HepG2 (cell line): ENCODE data around the gene OBSL1. TPM values are rescaled to one million over a fixed set of nuclear protein-coding genes. Genes with fewer than 3 reads are reported as not detected.

Experiments used
- CSRNP1 ChIP-seq: sonication (generic); formaldehyde crosslinking; IDR thresholded peaks from 2 replicates; pipeline ENCODE4 v1.8.1; 2023; ENCODE audit warnings: mild to moderate bottlenecking, missing genetic modification reagents
- ESRRA ChIP-seq: sonication (generic); formaldehyde crosslinking; IDR thresholded peaks from 2 replicates; pipeline ENCODE4 v1.5.1; 2020; ENCODE audit warnings: mild to moderate bottlenecking, low read depth, missing genetic modification reagents
- GATAD2A ChIP-seq: IDR thresholded peaks from 2 replicates; pipeline ENCODE4 v1.6.1; 2016
- MTA1 ChIP-seq: sonication (generic); formaldehyde crosslinking; IDR thresholded peaks from 2 replicates; pipeline ENCODE4 v1.4.0; 2020; ENCODE audit warnings: missing genetic modification reagents, mild to moderate bottlenecking, borderline replicate concordance
- POLR2G ChIP-seq: fragments of 200-400 bp; formaldehyde crosslinking; IDR thresholded peaks from 2 replicates; pipeline ENCODE4 v1.6.1; 2018; ENCODE audit warnings: mild to moderate bottlenecking, low read depth, low read length, moderate library complexity
- YEATS4 ChIP-seq: sonication (generic); formaldehyde crosslinking; IDR thresholded peaks from 2 replicates; pipeline ENCODE4 v1.4.0; 2020; ENCODE audit warnings: missing genetic modification reagents, borderline replicate concordance
- ZNF282 ChIP-seq: fragments of 450-650 bp; IDR thresholded peaks from 2 replicates; pipeline ENCODE4 v1.6.1; 2018; ENCODE audit not compliant: partially characterized antibody
- ZNF446 ChIP-seq: sonication (generic); formaldehyde crosslinking; IDR thresholded peaks from 2 replicates; pipeline ENCODE4 v1.5.0; 2020; ENCODE audit warnings: mild to moderate bottlenecking, missing genetic modification reagents
- ZNF607 ChIP-seq: sonication (generic); formaldehyde crosslinking; IDR thresholded peaks from 2 replicates; pipeline ENCODE4 v1.5.1; 2020; ENCODE audit warnings: missing genetic modification reagents, mild to moderate bottlenecking, borderline replicate concordance
- ZNF691 ChIP-seq: sonication (generic); formaldehyde crosslinking; IDR thresholded peaks from 2 replicates; pipeline ENCODE4 v1.4.0; 2020; ENCODE audit warnings: missing genetic modification reagents, low read depth, mild to moderate bottlenecking, borderline replicate concordance
- ZNF761 ChIP-seq: sonication (generic); formaldehyde crosslinking; conservative IDR thresholded peaks from 2 replicates; pipeline ENCODE4 v1.4.0; 2020; ENCODE audit warnings: mild to moderate bottlenecking, missing genetic modification reagents
- polyA plus RNA-seq, 8 experiments: library from polyadenylated mRNA; depleted of rRNA in 3 of 8; stranded (reverse) in 7 of 8; unstranded in 1 of 8; fragments of >200 nt; fragmentation: Illumina TruSeq in 4 of 8; extraction: Trizol in 4 of 8; gene quantifications; 2 replicates each; pipeline versions ENCODE4 v1.2.1 to v1.2.3, GENCODE V29; 2011 to 2016; ENCODE audit warnings: low read depth in 4 of 8, missing spikeins in 1 of 8, mixed read lengths in 1 of 8; ENCODE audit not compliant: insufficient read depth in 1 of 8
- total RNA-seq, 5 experiments: library from RNA; depleted of rRNA; stranded (reverse); fragments of >200 nt; fragmentation: Illumina TruSeq; extraction: Trizol; gene quantifications; 2 replicates each; pipeline ENCODE4 v1.2.3, GENCODE V29; 2016; ENCODE audit warnings: low read depth in 1 of 5
- TF ChIP-seq, protein P1 (sequence below): IDR thresholded peaks from 2 replicates; pipeline ENCODE4 v1.6.1; 2016; ENCODE audit warnings: low read depth, borderline replicate concordance
- TF ChIP-seq, protein P2 (sequence below): sonication (generic); formaldehyde crosslinking; IDR thresholded peaks from 2 replicates; pipeline ENCODE4 v1.4.0; 2020; ENCODE audit warnings: missing genetic modification reagents, borderline replicate concordance
- TF ChIP-seq, protein P3 (sequence below): sonication (generic); formaldehyde crosslinking; IDR thresholded peaks from 2 replicates; pipeline ENCODE4 v1.9.0; 2022; ENCODE audit warnings: low read depth, missing genetic modification reagents
- TF ChIP-seq, protein P4 (sequence below): sonication (generic); formaldehyde crosslinking; IDR thresholded peaks from 2 replicates; pipeline ENCODE4 v1.4.0; 2020; ENCODE audit warnings: missing genetic modification reagents, mild to moderate bottlenecking, borderline replicate concordance
- TF ChIP-seq, protein P5 (sequence below): sonication (generic); formaldehyde crosslinking; IDR thresholded peaks from 2 replicates; pipeline ENCODE4 v1.4.0; 2020; ENCODE audit warnings: missing genetic modification reagents

The OBSL1 gene
- total and polyA plus RNA-seq, 2 of the 13 experiments (the other 11 are each of a cell fraction or from before 2014, with no cell fraction given), result 86.7 to 218 TPM

DNA sequence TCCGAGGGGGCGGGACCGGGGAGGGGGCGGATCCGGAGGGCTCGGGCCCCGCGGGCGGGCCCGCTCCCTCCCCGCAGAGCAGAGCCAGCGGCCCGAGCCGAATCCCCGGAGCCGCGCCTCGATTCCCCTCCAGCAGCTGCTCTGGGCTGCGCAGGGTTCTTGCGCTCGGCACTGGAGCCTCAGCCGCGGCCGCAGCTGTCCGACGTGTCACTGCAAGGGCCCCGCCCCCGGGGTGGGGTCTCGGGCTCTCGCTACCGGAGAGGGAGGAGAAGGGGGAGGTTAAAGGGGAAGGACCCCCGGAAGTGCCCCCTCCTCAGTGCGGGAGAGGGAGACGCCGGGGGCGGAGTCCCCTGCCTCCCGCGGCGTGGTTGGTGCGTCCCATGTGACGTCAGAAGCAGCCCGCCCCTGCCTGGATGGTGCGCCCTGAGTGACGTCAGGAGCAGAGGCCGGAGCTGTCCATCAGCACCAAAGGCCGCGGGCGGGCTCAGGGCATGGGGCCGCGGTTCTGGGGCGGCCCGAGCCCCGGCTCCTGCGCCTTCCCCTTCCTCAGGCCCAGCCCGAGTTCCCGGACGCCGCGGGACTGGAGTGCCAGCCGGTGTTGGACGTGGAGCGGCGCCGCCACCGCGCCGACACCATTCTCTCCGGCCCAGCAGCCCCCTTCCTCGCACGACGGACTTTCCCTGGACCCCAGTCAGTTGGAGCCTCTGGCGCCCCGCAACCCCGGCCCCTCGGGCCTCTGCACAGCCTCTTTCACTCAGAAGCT is 27.6 kb downstream of the OBSL1 start, which contains the start of the genes CHPF and TMEM198 (continued):
- peak; percentile 61 for TF ChIP-seq CSRNP1
- TF ChIP-seq GATAD2A (CRISPR knock-in tag), result peak; percentile 76
- TF ChIP-seq ZNF282, result no peak
- TF ChIP-seq POLR2G, result peak; percentile 91
- TF ChIP-seq, protein P1, sequence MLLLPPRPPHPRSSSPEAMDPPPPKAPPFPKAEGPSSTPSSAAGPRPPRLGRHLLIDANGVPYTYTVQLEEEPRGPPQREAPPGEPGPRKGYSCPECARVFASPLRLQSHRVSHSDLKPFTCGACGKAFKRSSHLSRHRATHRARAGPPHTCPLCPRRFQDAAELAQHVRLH, result peak; percentile 54; the same call in 1 of the 2 replicates
- TF ChIP-seq ZNF446 (CRISPR knock-in tag), result peak; percentile 48; the same call in 1 of the 2 replicates
- TF ChIP-seq, protein P2, sequence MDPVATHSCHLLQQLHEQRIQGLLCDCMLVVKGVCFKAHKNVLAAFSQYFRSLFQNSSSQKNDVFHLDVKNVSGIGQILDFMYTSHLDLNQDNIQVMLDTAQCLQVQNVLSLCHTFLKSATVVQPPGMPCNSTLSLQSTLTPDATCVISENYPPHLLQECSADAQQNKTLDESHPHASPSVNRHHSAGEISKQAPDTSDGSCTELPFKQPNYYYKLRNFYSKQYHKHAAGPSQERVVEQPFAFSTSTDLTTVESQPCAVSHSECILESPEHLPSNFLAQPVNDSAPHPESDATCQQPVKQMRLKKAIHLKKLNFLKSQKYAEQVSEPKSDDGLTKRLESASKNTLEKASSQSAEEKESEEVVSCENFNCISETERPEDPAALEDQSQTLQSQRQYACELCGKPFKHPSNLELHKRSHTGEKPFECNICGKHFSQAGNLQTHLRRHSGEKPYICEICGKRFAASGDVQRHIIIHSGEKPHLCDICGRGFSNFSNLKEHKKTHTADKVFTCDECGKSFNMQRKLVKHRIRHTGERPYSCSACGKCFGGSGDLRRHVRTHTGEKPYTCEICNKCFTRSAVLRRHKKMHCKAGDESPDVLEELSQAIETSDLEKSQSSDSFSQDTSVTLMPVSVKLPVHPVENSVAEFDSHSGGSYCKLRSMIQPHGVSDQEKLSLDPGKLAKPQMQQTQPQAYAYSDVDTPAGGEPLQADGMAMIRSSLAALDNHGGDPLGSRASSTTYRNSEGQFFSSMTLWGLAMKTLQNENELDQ (CRISPR knock-in tag), result peak; percentile 78; the same call in 1 of the 2 replicates
- peak; percentile 54 for TF ChIP-seq ESRRA
- peak; percentile 51; the same call in 1 of the 2 replicates for TF ChIP-seq ZNF691 (CRISPR knock-in tag)
- TF ChIP-seq, protein P3, sequence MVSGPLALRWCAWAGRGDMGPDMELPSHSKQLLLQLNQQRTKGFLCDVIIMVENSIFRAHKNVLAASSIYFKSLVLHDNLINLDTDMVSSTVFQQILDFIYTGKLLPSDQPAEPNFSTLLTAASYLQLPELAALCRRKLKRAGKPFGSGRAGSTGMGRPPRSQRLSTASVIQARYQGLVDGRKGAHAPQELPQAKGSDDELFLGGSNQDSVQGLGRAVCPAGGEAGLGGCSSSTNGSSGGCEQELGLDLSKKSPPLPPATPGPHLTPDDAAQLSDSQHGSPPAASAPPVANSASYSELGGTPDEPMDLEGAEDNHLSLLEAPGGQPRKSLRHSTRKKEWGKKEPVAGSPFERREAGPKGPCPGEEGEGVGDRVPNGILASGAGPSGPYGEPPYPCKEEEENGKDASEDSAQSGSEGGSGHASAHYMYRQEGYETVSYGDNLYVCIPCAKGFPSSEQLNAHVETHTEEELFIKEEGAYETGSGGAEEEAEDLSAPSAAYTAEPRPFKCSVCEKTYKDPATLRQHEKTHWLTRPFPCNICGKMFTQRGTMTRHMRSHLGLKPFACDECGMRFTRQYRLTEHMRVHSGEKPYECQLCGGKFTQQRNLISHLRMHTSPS (CRISPR knock-in tag), result no peak; the same call in none of the 2 replicates
- TF ChIP-seq, protein P4, sequence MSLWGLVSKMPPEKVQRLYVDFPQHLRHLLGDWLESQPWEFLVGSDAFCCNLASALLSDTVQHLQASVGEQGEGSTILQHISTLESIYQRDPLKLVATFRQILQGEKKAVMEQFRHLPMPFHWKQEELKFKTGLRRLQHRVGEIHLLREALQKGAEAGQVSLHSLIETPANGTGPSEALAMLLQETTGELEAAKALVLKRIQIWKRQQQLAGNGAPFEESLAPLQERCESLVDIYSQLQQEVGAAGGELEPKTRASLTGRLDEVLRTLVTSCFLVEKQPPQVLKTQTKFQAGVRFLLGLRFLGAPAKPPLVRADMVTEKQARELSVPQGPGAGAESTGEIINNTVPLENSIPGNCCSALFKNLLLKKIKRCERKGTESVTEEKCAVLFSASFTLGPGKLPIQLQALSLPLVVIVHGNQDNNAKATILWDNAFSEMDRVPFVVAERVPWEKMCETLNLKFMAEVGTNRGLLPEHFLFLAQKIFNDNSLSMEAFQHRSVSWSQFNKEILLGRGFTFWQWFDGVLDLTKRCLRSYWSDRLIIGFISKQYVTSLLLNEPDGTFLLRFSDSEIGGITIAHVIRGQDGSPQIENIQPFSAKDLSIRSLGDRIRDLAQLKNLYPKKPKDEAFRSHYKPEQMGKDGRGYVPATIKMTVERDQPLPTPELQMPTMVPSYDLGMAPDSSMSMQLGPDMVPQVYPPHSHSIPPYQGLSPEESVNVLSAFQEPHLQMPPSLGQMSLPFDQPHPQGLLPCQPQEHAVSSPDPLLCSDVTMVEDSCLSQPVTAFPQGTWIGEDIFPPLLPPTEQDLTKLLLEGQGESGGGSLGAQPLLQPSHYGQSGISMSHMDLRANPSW (CRISPR knock-in tag), result peak; percentile 76; the same call in 1 of the 2 replicates
- TF ChIP-seq, protein P5, sequence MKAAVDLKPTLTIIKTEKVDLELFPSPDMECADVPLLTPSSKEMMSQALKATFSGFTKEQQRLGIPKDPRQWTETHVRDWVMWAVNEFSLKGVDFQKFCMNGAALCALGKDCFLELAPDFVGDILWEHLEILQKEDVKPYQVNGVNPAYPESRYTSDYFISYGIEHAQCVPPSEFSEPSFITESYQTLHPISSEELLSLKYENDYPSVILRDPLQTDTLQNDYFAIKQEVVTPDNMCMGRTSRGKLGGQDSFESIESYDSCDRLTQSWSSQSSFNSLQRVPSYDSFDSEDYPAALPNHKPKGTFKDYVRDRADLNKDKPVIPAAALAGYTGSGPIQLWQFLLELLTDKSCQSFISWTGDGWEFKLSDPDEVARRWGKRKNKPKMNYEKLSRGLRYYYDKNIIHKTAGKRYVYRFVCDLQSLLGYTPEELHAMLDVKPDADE (CRISPR knock-in tag), result peak; percentile 80
- peak; percentile 71 for TF ChIP-seq ZNF607
- TF ChIP-seq MTA1 (CRISPR knock-in tag), result no peak; the same call in 1 of the 2 replicates
- peak; percentile 94 for TF ChIP-seq YEATS4
- TF ChIP-seq ZNF761, result peak; percentile 95
